ENCODE results near the gene GSTO1. TPM values are rescaled to one million over a fixed set of nuclear protein-coding genes. Genes with fewer than 3 reads are reported as not detected.

Gene GSTO1
- total and polyA plus RNA-seq, 2 of the 13 experiments (the other 11 are each of a cell fraction or from before 2014, with no cell fraction given), result 228 to 300 TPM

GRCh38 chr10:104233817-104234216 lies 20.9 kb upstream of the GSTO1 start:
- peak overlapping the region; percentile 87 for H3K4me2 ChIP-seq (ENCODE audit: low read depth, low read length)
- BruUV-seq (replicated peaks), result no TSS peak
- H3K36me3 ChIP-seq (replicated peaks in 1 of 2; ENCODE audit: control insufficient read depth in 1 of 2, insufficient read depth in 2 of 2, low read length in 2 of 2), result no peaks in the 10 kb centered on the region
- no peaks in the 10 kb centered on the region for H4K20me1 ChIP-seq (ENCODE audit: insufficient read depth, low read length)
- H3K79me2 ChIP-seq (ENCODE audit: insufficient read depth, low read length), result no peaks in the 10 kb centered on the region
- no peak overlapping the region for H3K27ac ChIP-seq (ENCODE audit: extremely low read length, insufficient read depth, low read length)
- peaks cover 7% of the 10 kb centered on the region for H3K9me3 ChIP-seq (ENCODE audit: low read length)
- TF ChIP-seq CREB1 (IDR thresholded peaks at IDR 0.05) (no peak), CREB1 (CRISPR knock-in tag; IDR thresholded peaks at IDR 0.05) (0 out of 2 replicates have a peak, but pooled peaks have one; percentile 25), GRHL1 (CRISPR knock-in tag; conservative IDR thresholded peaks at IDR 0.05) (no peak), SMARCE1 (IDR thresholded peaks at IDR 0.05; ENCODE audit: borderline replicate concordance) (no peak), ZNF784 (CRISPR knock-in tag; IDR thresholded peaks at IDR 0.05; ENCODE audit: borderline replicate concordance) (no peak), SAP130 (CRISPR knock-in tag; IDR thresholded peaks at IDR 0.05; ENCODE audit: low read depth) (peak; percentile 28; the same call in 1 of the 2 replicates)
- TF ChIP-seq, protein P1, sequence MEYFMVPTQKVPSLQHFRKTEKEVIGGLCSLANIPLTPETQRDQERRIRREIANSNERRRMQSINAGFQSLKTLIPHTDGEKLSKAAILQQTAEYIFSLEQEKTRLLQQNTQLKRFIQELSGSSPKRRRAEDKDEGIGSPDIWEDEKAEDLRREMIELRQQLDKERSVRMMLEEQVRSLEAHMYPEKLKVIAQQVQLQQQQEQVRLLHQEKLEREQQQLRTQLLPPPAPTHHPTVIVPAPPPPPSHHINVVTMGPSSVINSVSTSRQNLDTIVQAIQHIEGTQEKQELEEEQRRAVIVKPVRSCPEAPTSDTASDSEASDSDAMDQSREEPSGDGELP (IDR thresholded peaks at IDR 0.05; ENCODE audit: borderline replicate concordance, low read depth), result peak; percentile 52; the same call in 1 of the 2 replicates
- POLR2A ChIA-PET, result interaction anchor here (3.7 kb wide), 1 partner anchor 21 kb away, joined by 59 read pairs; the partner anchor contains the start of gene GSTO1
- no peak for FAIRE-seq
- peak; percentile 25 for DNase-seq (ENCODE audit: low spot score)
- CTCF ChIA-PET (ENCODE audit: low intra/inter-chr PET ratio, low total read pairs), result no interaction called here
- 0% methylated on average over 1 of the region's 1 CpG for WGBS (ENCODE audit: low lambda C conversion rate)
- H2AFZ ChIP-seq (ENCODE audit: low read length), result no peak overlapping the region
- in situ Hi-C loops (cut with HindIII; ENCODE audit: extremely low pct_ligation_motif_present, low pct_unique_long_range_greater_than_20kb), result no loop called here
- peak; percentile 27; the same call in 2 of the 3 replicates for ATAC-seq
- intact Hi-C loops (cut with micrococcal nuclease; ENCODE audit: unreplicated experiment), result no loop called here
- H3K4me3 ChIP-seq (replicated peaks in 1 of 3; ENCODE audit: insufficient read depth in 1 of 3, low read depth in 2 of 3, low read length in 3 of 3), result no peak overlapping the region
- H3K4me1 ChIP-seq (ENCODE audit: insufficient read depth, low read length), result peaks cover 21% of the 10 kb centered on the region
- no peak overlapping the region for H3K9ac ChIP-seq (ENCODE audit: insufficient read depth, low read depth, low read length)
- H3K27me3 ChIP-seq (ENCODE audit: control insufficient read depth in 1 of 2, insufficient read depth in 2 of 2, low read length in 2 of 2), result no peaks in the 10 kb centered on the region; a peak in 2 of 5 replicates

Measured in HepG2 (cell line).